Measurements from ENCODE around the gene HERPUD1. TPM values are rescaled to one million over a fixed set of nuclear protein-coding genes. Genes with fewer than 3 reads are reported as not detected.

The HERPUD1 gene
- total RNA-seq, 1 experiment from 2014 or later: 28.9 TPM

- no peaks in the 10 kb centered on the region for H3K27me3 Mint-ChIP-seq (ENCODE audit: low read depth)
- WGBS (ENCODE audit: extremely low coverage, insufficient read length, low lambda C conversion rate): no CpG with 5 or more reads among the region's 6 CpGs
- no peak overlapping the region for H3K27ac Mint-ChIP-seq
These were observed 11.9 kb downstream of the HERPUD1 start for GRCh38 chr16:56943761-56944375.

More at GRCh38 chr16:56943761-56944375, 11.9 kb downstream of the HERPUD1 start:
- Histone ChIP-seq H4K5ac (ENCODE audit: insufficient read length, low read depth, low read length) (no peak overlapping the region), H4K91ac (ENCODE audit: insufficient read length, low read depth, low read length) (no peak overlapping the region), H3K27ac (ENCODE audit: insufficient read length, low read depth, low read length) (no peak overlapping the region), H2AFZ (ENCODE audit: low read length) (no peak overlapping the region), H2BK120ac (ENCODE audit: low read depth, low read length, poor library complexity, severe bottlenecking) (no peak overlapping the region), H2BK20ac (ENCODE audit: low read depth, low read length, poor library complexity, severe bottlenecking) (no peak overlapping the region), H3T11ph (ENCODE audit: low read length) (no peak overlapping the region), H3K9ac (ENCODE audit: extremely low read depth, insufficient read length, low read length) (no peak overlapping the region), H2AK5ac (ENCODE audit: insufficient read length, low read length) (no peak overlapping the region), H3K23ac (ENCODE audit: insufficient read length, low read depth, low read length) (no peak overlapping the region), H3K14ac (ENCODE audit: insufficient read depth, low read length) (no peak overlapping the region), H2BK15ac (ENCODE audit: low read depth, low read length) (no peak overlapping the region), H3K18ac (ENCODE audit: insufficient read length, low read depth, low read length) (no peak overlapping the region), H3K79me1 (ENCODE audit: insufficient read depth, low read depth, low read length, poor library complexity, severe bottlenecking) (no peaks in the 10 kb centered on the region), H3K23me2 (ENCODE audit: insufficient read length, low read depth, low read length, poor library complexity, severe bottlenecking) (no peaks in the 10 kb centered on the region), H4K20me1 (ENCODE audit: control insufficient read depth, insufficient read depth, insufficient read length) (no peaks in the 10 kb centered on the region), H3K4me1 (ENCODE audit: insufficient read depth, low read length) (no peaks in the 10 kb centered on the region; the same call in 1 of the 2 replicates), H3K27me3 (ENCODE audit: insufficient read depth, low read length) (no peaks in the 10 kb centered on the region), H3K79me2 (ENCODE audit: insufficient read depth, low read length) (no peaks in the 10 kb centered on the region), H3K4me2 (ENCODE audit: insufficient read depth, insufficient read length, low read length) (no peak overlapping the region), H3K9me3 (ENCODE audit: control insufficient read depth, low read depth, low read length) (no peaks in the 10 kb centered on the region), H4K8ac (replicated peaks; ENCODE audit: insufficient read length, low read depth, low read length) (no peak overlapping the region), H2BK12ac (ENCODE audit: insufficient read length, low read depth, low read length) (no peak overlapping the region), H3K56ac (ENCODE audit: insufficient read length, low read depth, low read length) (no peak overlapping the region), H3K4ac (ENCODE audit: low read depth, low read length) (no peak overlapping the region), H2BK5ac (ENCODE audit: insufficient read length, low read length) (no peak overlapping the region)
- H3K4me3 Mint-ChIP-seq: no peak overlapping the region
- DNase-seq: no peak
- peaks cover 5 to 8% of the 10 kb centered on the region in 2 experiments for H3K4me1 Mint-ChIP-seq
- H3K9me3 Mint-ChIP-seq: no peaks in the 10 kb centered on the region
- TF ChIP-seq CTCF (conservative IDR thresholded peaks at IDR 0.05): no peak
- peaks cover 28 to 60% (median 42%) of the 10 kb centered on the region in 3 experiments for H3K36me3 Mint-ChIP-seq (ENCODE audit: insufficient read depth in 1 of 3, low read depth in 3 of 3)

Data from H9 (cell line).